Activated CD8-positive, alpha-beta memory T cell treated with anti-CD3 and anti-CD28 coated beads for 48 hours (primary cell): ENCODE data around the gene ULK2.

ENCODE experiments used
- DNase-seq, 3 experiments: peaks; one replicate each; pipeline ENCODE4 v3.0.0-alpha.2; 2020; ENCODE audit warnings: low read depth in 2 of 3, low spot score in 2 of 3

The ULK2 gene

GRCh38 chr17:19747829-19748806 is 119.6 kb downstream of the ULK2 start, which contains the start of gene ALDH3A1:
Gene ALDH3A1 (minus strand): TSS chr17:19748298. CDS start chr17:19745129, 3,169 bp downstream.
- no peak for DNase-seq

GRCh38 chr17:19747159-19747719 is 120.5 kb downstream of the ULK2 start:
- DNase-seq, result no peak

- no peak for DNase-seq
These were observed 121.2 kb downstream of the ULK2 start for GRCh38 chr17:19746517-19746916.

GRCh38 chr17:19744922-19745757 is 122.6 kb downstream of the ULK2 start:
- DNase-seq, result peak; percentile 66 to 85 (median 71)

GRCh38 chr17:19744492-19744891 is 123.2 kb downstream of the ULK2 start:
- DNase-seq, result no peak

GRCh38 chr17:19743101-19744100 is 124.3 kb downstream of the ULK2 start:
- no peak for DNase-seq

GRCh38 chr17:19742495-19742894 is 125.2 kb downstream of the ULK2 start:
- no peak for DNase-seq

GRCh38 chr17:19741832-19742457 is 125.8 kb downstream of the ULK2 start:
- no peak for DNase-seq

GRCh38 chr17:19740933-19741332 is 126.8 kb downstream of the ULK2 start:
- DNase-seq, result no peak

- no peak for DNase-seq
These were observed 128.2 kb downstream of the ULK2 start for GRCh38 chr17:19739241-19740201.

- no peak for DNase-seq
These were observed 129.0 kb downstream of the ULK2 start for GRCh38 chr17:19738757-19739156.

GRCh38 chr17:19738073-19738449 is 129.7 kb downstream of the ULK2 start:
- DNase-seq, result no peak

- DNase-seq, result no peak
These were observed 130.2 kb downstream of the ULK2 start for GRCh38 chr17:19737305-19738072.

- DNase-seq, result no peak
These were observed 131.7 kb downstream of the ULK2 start for GRCh38 chr17:19736071-19736470.

GRCh38 chr17:19733953-19734526 is 133.7 kb downstream of the ULK2 start:
- DNase-seq, result no peak

GRCh38 chr17:19731626-19732025 is 136.1 kb downstream of the ULK2 start:
- DNase-seq, result no peak

- DNase-seq, result no peak
These were observed 136.9 kb downstream of the ULK2 start for GRCh38 chr17:19730843-19731242.

GRCh38 chr17:19729900-19730299 is 137.8 kb downstream of the ULK2 start:
- DNase-seq, result no peak
